Measurements from ENCODE around the gene NFAT5.

- no peak for TF ChIP-seq CTCF (IDR thresholded peaks at IDR 0.05)
- TF ChIP-seq POLR2AphosphoS5 (IDR thresholded peaks at IDR 0.05) = no peak
- TF ChIP-seq POLR2A (IDR thresholded peaks at IDR 0.05) = no peak
Observed at GRCh38 chr16:69619514-69619913, 53.7 kb downstream of the NFAT5 start.

Measured in prostate gland (tissue), 2 donors.